ENCODE results near the gene TMPRSS11A. TPM values are rescaled to one million over a fixed set of nuclear protein-coding genes. Genes with fewer than 3 reads are reported as not detected.

TMPRSS11A gene
- total and polyA plus RNA-seq, 2 of the 8 experiments (the other 6 are each of a cell fraction or from before 2014, with no cell fraction given) = not detected

GRCh38 chr4:67927251-67927650 lies 36.0 kb downstream of the TMPRSS11A start:
- TF ChIP-seq CHD2 (IDR thresholded peaks at IDR 0.05; ENCODE audit: low read length) (no peak), USF2 (IDR thresholded peaks at IDR 0.05; ENCODE audit: low read length) (no peak), SIN3A (conservative IDR thresholded peaks at IDR 0.05 in 1 of 2, IDR thresholded peaks at IDR 0.05 in 1 of 2; ENCODE audit: low read depth in 1 of 2, low read length in 2 of 2) (no peak), CBX5 (IDR thresholded peaks at IDR 0.05; ENCODE audit: low read depth, low read length) (no peak), SP2 (IDR thresholded peaks at IDR 0.05; ENCODE audit: low read length) (no peak), EGR1 (IDR thresholded peaks at IDR 0.05; ENCODE audit: borderline replicate concordance, low read depth, low read length) (no peak), POU5F1 (IDR thresholded peaks at IDR 0.05; ENCODE audit: low read depth, low read length) (no peak), TAF7 (optimal IDR thresholded peaks at IDR 0.05; ENCODE audit: borderline replicate concordance, low read depth, low read length) (no peak)
- no peak overlapping the region for H3K18ac ChIP-seq (ENCODE audit: extremely low read depth, low read length)
- no peaks in the 10 kb centered on the region for H3K79me2 ChIP-seq (ENCODE audit: control insufficient read depth in 1 of 2, insufficient read depth in 2 of 2, low read length in 2 of 2)
- no peaks in the 10 kb centered on the region for H3K23me2 ChIP-seq (ENCODE audit: low read depth, low read length)
- no peaks in the 10 kb centered on the region for H3K9me3 ChIP-seq (ENCODE audit: insufficient read depth in 2 of 2, low read depth in 1 of 2, low read length in 1 of 2)
- H2AFZ ChIP-seq (ENCODE audit: low read length) = no peak overlapping the region
- no peaks in the 10 kb centered on the region for H3K4me1 ChIP-seq (replicated peaks in 1 of 4; ENCODE audit: control insufficient read depth in 3 of 4, insufficient read depth in 4 of 4, low read length in 3 of 4)
- DNase-seq (ENCODE audit: low read depth in 1 of 2, low spot score in 2 of 2) (no peak), FAIRE-seq (no peak)
- WGBS, 2 experiments (ENCODE audit: extremely low coverage in 1 of 2, insufficient coverage in 1 of 2, insufficient read length in 1 of 2, insufficient replicate concordance in 2 of 2, low coverage in 1 of 2, low lambda C conversion rate in 2 of 2, missing lambda C conversion rate in 1 of 2) = 94% methylated on average over 3 of the region's 3 CpGs; no CpG with 5 or more reads in 1 of the 2 experiments
- H4K5ac ChIP-seq (ENCODE audit: insufficient read length, low read depth, low read length) = no peak overlapping the region
- H3K56ac ChIP-seq (replicated peaks; ENCODE audit: insufficient read length, low read depth, low read length) = no peak overlapping the region
- H3K27ac ChIP-seq (ENCODE audit: low read depth, low read length) = no peak overlapping the region
- CTCF ChIA-PET (ENCODE audit: partially characterized antibody) = interaction anchor here (1.0 to 5.8 kb wide), 4 partner anchors 8 to 249 kb away, joined by 3 to 40 read pairs (median 6); no protein-coding TSS in a partner anchor
- no peak overlapping the region for H4K91ac ChIP-seq (replicated peaks; ENCODE audit: insufficient read length, low read length)
- H2AK5ac ChIP-seq (ENCODE audit: low read depth, low read length) = no peak overlapping the region
- no peak overlapping the region for H2BK20ac ChIP-seq (ENCODE audit: low read length)
- H2BK5ac ChIP-seq (ENCODE audit: low read depth, low read length) = no peak overlapping the region
- no peak overlapping the region for H2BK12ac ChIP-seq (ENCODE audit: low read depth, low read length)
- H4K20me1 ChIP-seq (replicated peaks in 1 of 2; ENCODE audit: control insufficient read depth in 1 of 2, insufficient read depth in 2 of 2, low read length in 2 of 2) = no peaks in the 10 kb centered on the region
- H3K79me1 ChIP-seq (ENCODE audit: low read depth, low read length) = no peaks in the 10 kb centered on the region
- H2BK15ac ChIP-seq (ENCODE audit: low read length) = no peak overlapping the region
- no peak overlapping the region for H3K4ac ChIP-seq (replicated peaks; ENCODE audit: insufficient read length, low read depth, low read length)
- POLR2A ChIA-PET (ENCODE audit: partially characterized antibody) = no interaction called here
- no peak overlapping the region for H3K4me2 ChIP-seq (ENCODE audit: insufficient read depth in 1 of 2, low read depth in 2 of 2, low read length in 2 of 2)
- no peak overlapping the region for H2BK120ac ChIP-seq (replicated peaks; ENCODE audit: low read depth, low read length)
- no peak overlapping the region for H3K4me3 ChIP-seq (ENCODE audit: extremely low read depth in 1 of 4, insufficient read depth in 2 of 4, low read depth in 3 of 4, low read length in 4 of 4)
- no peaks in the 10 kb centered on the region for H3K27me3 ChIP-seq (replicated peaks in 1 of 4; ENCODE audit: control insufficient read depth in 3 of 4, extremely low read depth in 1 of 4, insufficient read depth in 3 of 4, low read length in 3 of 4)
- no peak overlapping the region for H4K8ac ChIP-seq (ENCODE audit: extremely low read depth, insufficient read depth, low read length)
- no peak overlapping the region; a peak in 1 of 7 replicates for H3K9ac ChIP-seq (replicated peaks in 1 of 4; ENCODE audit: extremely low read depth in 1 of 4, low read depth in 3 of 4, low read length in 3 of 4)
- H3K23ac ChIP-seq (ENCODE audit: insufficient read length) = no peak overlapping the region
- H3K14ac ChIP-seq (ENCODE audit: insufficient read length) = no peak overlapping the region
- H3K36me3 ChIP-seq (ENCODE audit: control insufficient read depth in 2 of 4, insufficient read depth in 4 of 4, low read length in 3 of 4) = no peaks in the 10 kb centered on the region

All from H1 (cell line).